GM20000 (cell line): ENCODE data around the gene HIVEP1.

Source experiments
- DNase-seq: peaks from one replicate; pipeline ENCODE4 v3.0.0; 2012; ENCODE audit warnings: low spot score
- TF ChIP-seq, protein P1 (sequence below): IDR thresholded peaks from 2 replicates; pipeline ENCODE4 v1.5.1; 2012; ENCODE audit warnings: mild to moderate bottlenecking, control low read depth; ENCODE audit errors: extremely low read depth, missing control alignments

Gene HIVEP1

DNA sequence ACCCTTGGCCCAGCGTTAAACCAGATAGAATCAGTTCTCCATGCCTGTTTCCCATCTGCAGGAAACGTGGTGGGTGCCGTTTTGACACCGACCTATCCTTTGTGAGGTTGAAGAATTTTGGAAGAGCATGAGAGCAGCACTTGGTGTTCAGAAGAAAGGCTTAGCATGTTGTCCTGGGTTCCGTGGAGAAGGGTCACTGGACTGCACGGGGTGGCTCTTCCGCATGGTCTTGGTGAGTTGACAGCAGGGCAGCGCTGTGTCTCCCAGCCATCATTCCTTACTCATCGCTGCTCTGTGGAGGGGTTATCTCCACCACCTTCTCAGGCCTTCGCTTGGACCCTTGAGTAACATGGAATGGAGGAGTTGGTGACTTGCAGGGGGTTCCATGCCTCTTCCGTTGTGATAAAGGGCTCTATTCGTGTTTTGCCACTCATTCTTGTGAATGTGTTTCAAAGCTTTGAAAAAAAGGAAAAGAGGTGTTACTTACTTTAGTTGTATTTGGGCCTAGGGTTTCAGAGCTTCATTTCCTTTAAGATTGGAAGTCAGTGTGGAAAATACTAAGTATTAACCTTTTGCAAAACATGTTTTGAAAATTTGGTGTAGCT lies 8.2 kb downstream of the HIVEP1 start:
- TF ChIP-seq, protein P1, sequence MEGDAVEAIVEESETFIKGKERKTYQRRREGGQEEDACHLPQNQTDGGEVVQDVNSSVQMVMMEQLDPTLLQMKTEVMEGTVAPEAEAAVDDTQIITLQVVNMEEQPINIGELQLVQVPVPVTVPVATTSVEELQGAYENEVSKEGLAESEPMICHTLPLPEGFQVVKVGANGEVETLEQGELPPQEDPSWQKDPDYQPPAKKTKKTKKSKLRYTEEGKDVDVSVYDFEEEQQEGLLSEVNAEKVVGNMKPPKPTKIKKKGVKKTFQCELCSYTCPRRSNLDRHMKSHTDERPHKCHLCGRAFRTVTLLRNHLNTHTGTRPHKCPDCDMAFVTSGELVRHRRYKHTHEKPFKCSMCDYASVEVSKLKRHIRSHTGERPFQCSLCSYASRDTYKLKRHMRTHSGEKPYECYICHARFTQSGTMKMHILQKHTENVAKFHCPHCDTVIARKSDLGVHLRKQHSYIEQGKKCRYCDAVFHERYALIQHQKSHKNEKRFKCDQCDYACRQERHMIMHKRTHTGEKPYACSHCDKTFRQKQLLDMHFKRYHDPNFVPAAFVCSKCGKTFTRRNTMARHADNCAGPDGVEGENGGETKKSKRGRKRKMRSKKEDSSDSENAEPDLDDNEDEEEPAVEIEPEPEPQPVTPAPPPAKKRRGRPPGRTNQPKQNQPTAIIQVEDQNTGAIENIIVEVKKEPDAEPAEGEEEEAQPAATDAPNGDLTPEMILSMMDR: no peak
- no peak for DNase-seq

DNA sequence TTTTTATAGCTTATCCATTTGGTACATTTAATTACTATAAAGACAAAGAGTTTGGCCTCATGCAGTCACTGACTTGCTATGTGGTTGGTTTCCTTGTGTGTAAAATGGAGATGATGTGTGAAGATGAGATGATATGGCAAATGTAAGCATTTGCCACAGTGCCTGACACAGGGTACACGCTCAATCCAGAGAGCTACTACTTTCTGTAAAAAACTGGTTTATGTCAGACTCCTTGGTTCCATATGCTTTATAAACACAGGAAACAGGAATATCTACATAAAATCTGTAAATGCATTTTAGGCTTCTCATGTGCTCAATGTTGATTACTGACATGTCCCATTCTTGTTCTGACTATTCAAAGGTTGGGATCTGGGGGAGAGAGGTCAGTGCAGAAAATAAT lies 10.4 kb downstream of the HIVEP1 start:
- no peak for DNase-seq
- TF ChIP-seq, protein P1: no peak

GRCh38 chr6:12022953-12023388 lies 10.9 kb downstream of the HIVEP1 start:
- TF ChIP-seq, protein P1: no peak
- DNase-seq: no peak

- TF ChIP-seq, protein P1: no peak
- DNase-seq: no peak
These were observed 12.1 kb downstream of the HIVEP1 start for GRCh38 chr6:12024216-12024615.

DNA sequence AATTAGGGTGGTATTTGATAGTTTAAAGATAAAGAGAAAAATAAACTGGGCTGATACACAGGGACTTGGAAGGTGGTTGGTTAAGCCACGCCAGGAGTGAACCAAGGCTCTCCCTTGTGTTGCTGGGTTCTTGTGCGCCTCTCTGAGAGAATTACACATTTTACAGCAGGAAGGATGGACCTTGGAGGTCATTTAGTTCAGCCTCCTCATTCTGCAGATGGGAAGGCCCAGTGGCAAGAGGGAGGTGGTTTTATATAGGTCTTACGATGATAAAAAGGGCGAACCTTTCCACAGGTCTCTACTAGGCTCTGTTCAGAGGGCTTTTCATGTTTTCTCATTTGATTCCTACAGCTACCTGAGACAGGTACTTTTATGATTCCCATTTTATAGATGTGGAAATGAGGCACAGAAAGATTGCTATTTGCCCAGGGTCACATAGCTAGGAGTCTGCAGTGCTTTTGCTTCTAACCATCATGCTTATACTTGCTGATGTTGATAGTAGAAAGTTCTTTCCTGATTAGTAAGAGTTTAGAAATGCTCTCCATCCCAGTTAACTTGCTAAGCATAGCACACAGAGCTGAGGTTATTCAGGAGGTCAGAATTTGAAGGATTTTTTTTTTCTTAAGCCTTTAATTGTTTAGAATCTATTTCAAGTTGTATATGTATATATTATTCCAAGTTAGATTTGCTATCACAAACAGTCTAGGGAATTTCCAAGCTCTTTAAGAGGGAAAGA lies 12.8 kb downstream of the HIVEP1 start:
- TF ChIP-seq, protein P1: no peak
- DNase-seq: no peak

- DNase-seq: no peak
- TF ChIP-seq, protein P1: no peak
These were observed 14.0 kb downstream of the HIVEP1 start for GRCh38 chr6:12026120-12026519.

- no peak for DNase-seq
- TF ChIP-seq, protein P1: no peak
These were observed 14.7 kb downstream of the HIVEP1 start for GRCh38 chr6:12026833-12027232.
